K562 (cell line): ENCODE measurements around the gene ABLIM1. TPM values are rescaled to one million over a fixed set of nuclear protein-coding genes. Genes with fewer than 3 reads are reported as not detected.

Source experiments
- ATAC-seq: fragments of 200-7000 bp; cut with Tn5 transposase; 3 replicates; pipeline ENCODE4 v1.9.1; 2020; ENCODE audit warnings: moderate library complexity
- BruUV-seq: library from RNA; stranded (reverse); fragments of 400-500 nt; replicated peaks from 2 replicates; lab custom pipeline; 2021; lab: Mats Ljungman, UMichigan
- CTCF ChIA-PET: fragments of 300-600 bp; formaldehyde crosslinking; extraction: SDS; loops from one replicate; lab custom pipeline; 2021; ENCODE audit warnings: low intra/inter-chr PET ratio; lab: Yijun Ruan, JAX
- POLR2A ChIA-PET: fragments of 300-600, 350-650 bp; sonication (Branson Sonifier 250); formaldehyde crosslinking; extraction: SDS; loops from one replicate; lab custom pipeline; 2021; ENCODE audit warnings: antibody characterized with exemption, inconsistent platforms; lab: Yijun Ruan, JAX
- DNase-seq, 4 experiments: peaks; one replicate each; pipeline versions ENCODE4 v3.0.0 to v3.0.0-alpha.2; 2011 to 2018; ENCODE audit warnings: low spot score in 3 of 4, mixed read lengths in 3 of 4; ENCODE audit errors: extremely low read depth in 1 of 4
- FAIRE-seq: peaks from 2 replicates; lab custom pipeline; 2011; peaks lifted over from hg19 to GRCh38; lab: Jason Lieb, UNC
- H2AFZ ChIP-seq: 2 replicates; pipeline ENCODE4 v1.6.0; 2011; ENCODE audit warnings: low read depth, low read length, control low read depth, inconsistent platforms
- H3K27ac ChIP-seq: fragments of 200-600 bp; 3 replicates; pipeline ENCODE4 v1.8.0; 2011; ENCODE audit warnings: low read depth, mild to moderate bottlenecking, control low read depth, inconsistent platforms, low read length, moderate library complexity, mixed read lengths; ENCODE audit errors: extremely low read depth
- H3K27me3 ChIP-seq, 2 experiments: fragments of 300-600 bp in 1 of 2; 2 replicates in 1 of 2; 3 replicates in 1 of 2; pipeline versions ENCODE4 v1.6.0 to v1.8.0; 2011; ENCODE audit warnings: inconsistent platforms in 2 of 2, low read length in 2 of 2, mild to moderate bottlenecking in 1 of 2, mixed read lengths in 1 of 2, moderate library complexity in 1 of 2; ENCODE audit not compliant: control insufficient read depth in 2 of 2, insufficient read depth in 2 of 2
- H3K36me3 ChIP-seq: fragments of 300-600 bp; 3 replicates; pipeline ENCODE4 v1.8.0; 2011; ENCODE audit warnings: mild to moderate bottlenecking, low read length, inconsistent platforms; ENCODE audit not compliant: control insufficient read depth, insufficient read depth
- H3K4me1 ChIP-seq, 2 experiments: fragments of 200-600 bp in 1 of 2; replicated peaks in 1 of 2; 2 replicates in 1 of 2; 3 replicates in 1 of 2; pipeline versions ENCODE4 v1.5.1 to v1.8.0; 2011; ENCODE audit warnings: inconsistent platforms in 2 of 2, low read length in 2 of 2, mild to moderate bottlenecking in 1 of 2, mixed read lengths in 1 of 2, moderate library complexity in 1 of 2; ENCODE audit not compliant: control insufficient read depth in 2 of 2, insufficient read depth in 2 of 2
- H3K4me2 ChIP-seq: 2 replicates; pipeline ENCODE4 v1.6.1; 2011; ENCODE audit warnings: low read length, control low read depth, inconsistent platforms, mixed read lengths; ENCODE audit not compliant: insufficient read depth
- H3K4me3 ChIP-seq: fragments of 200-600 bp; sonication (generic), shearing (Covaris generic); 2 replicates; pipeline ENCODE4 v1.5.1; 2016; ENCODE audit warnings: control low read depth, inconsistent platforms
- H3K79me2 ChIP-seq: fragments of 200-600 bp; 3 replicates; pipeline ENCODE4 v1.8.0; 2011; ENCODE audit warnings: low read length, inconsistent platforms; ENCODE audit not compliant: control insufficient read depth, insufficient read depth
- H3K9ac ChIP-seq, 2 experiments: 2 replicates each; pipeline versions ENCODE4 v1.6.0 to v1.6.1; 2011; ENCODE audit warnings: low read depth in 2 of 2, low read length in 2 of 2, control low read depth in 1 of 2, inconsistent platforms in 1 of 2, mild to moderate bottlenecking in 1 of 2, mixed read lengths in 1 of 2; ENCODE audit not compliant: insufficient read depth in 1 of 2
- H3K9me1 ChIP-seq: one replicate; pipeline ENCODE4 v1.6.0; 2011; ENCODE audit warnings: inconsistent platforms, mild to moderate bottlenecking, low read length, moderate library complexity; ENCODE audit not compliant: control insufficient read depth, insufficient read depth
- H3K9me3 ChIP-seq: replicated peaks from 2 replicates; pipeline ENCODE4 v1.5.1; 2011; ENCODE audit warnings: low read depth, low read length, inconsistent platforms; ENCODE audit not compliant: control insufficient read depth, insufficient read depth
- H4K20me1 ChIP-seq: replicated peaks from 2 replicates; pipeline ENCODE4 v1.6.1; 2011; ENCODE audit warnings: low read length, inconsistent platforms, mixed read lengths; ENCODE audit not compliant: control insufficient read depth, insufficient read depth
- BMI1 ChIP-seq: fragments of 150-350 bp; IDR thresholded peaks from 2 replicates; pipeline ENCODE4 v1.6.1; 2014; ENCODE audit warnings: low read length
- CC2D1A ChIP-seq: fragments of 450-650 bp; IDR thresholded peaks from 2 replicates; pipeline ENCODE4 v1.6.1; 2017; ENCODE audit warnings: mild to moderate bottlenecking
- DACH1 ChIP-seq: fragments of 450-650 bp; IDR thresholded peaks from 2 replicates; pipeline ENCODE4 v1.6.1; 2018; ENCODE audit not compliant: partially characterized antibody
- POLR2AphosphoS2 ChIP-seq: IDR thresholded peaks from 2 replicates; pipeline ENCODE4 v1.6.1; 2012; ENCODE audit warnings: low read length, improper control_type of control experiment
- POLR3A ChIP-seq: IDR thresholded peaks from 2 replicates; pipeline ENCODE4 v1.6.1; 2011; ENCODE audit warnings: borderline replicate concordance, mild to moderate bottlenecking, moderate library complexity; ENCODE audit not compliant: insufficient read length, insufficient read depth; ENCODE audit errors: extremely low read depth
- RBM14 ChIP-seq: fragments of 200-400 bp; formaldehyde crosslinking; IDR thresholded peaks from 2 replicates; pipeline ENCODE4 v1.6.1; 2018; ENCODE audit warnings: low read depth, mild to moderate bottlenecking, low read length, moderate library complexity, borderline replicate concordance; ENCODE audit not compliant: insufficient read depth
- SMAD2 ChIP-seq: fragments of 150-350 bp; IDR thresholded peaks from 2 replicates; pipeline ENCODE4 v1.6.1; 2014; ENCODE audit warnings: low read depth, mild to moderate bottlenecking, low read length
- TCF7 ChIP-seq: sonication (generic); IDR thresholded peaks from 2 replicates; pipeline ENCODE4 v1.6.1; 2016; ENCODE audit warnings: antibody characterized with exemption, borderline replicate concordance
- ZNF165 ChIP-seq: fragments of 250-450 bp; sonication (Bioruptor Pico); IDR thresholded peaks from 2 replicates; pipeline ENCODE4 v1.4.0; 2020; ENCODE audit warnings: borderline replicate concordance
- WGBS: fragments of 100-300 bp; shearing (Covaris generic); methylation state at CpG from one replicate; pipeline ENCODE4 v1.1.6; 2016; ENCODE audit warnings: low coverage, mixed read lengths; ENCODE audit not compliant: insufficient coverage; ENCODE audit errors: missing lambda C conversion rate; 5-methylcytosine and 5-hydroxymethylcytosine counted together
- in situ Hi-C: fragments of 300-500 bp; cut with MboI; formaldehyde crosslinking; loops from 4 replicates; pipeline ENCODE4 v1.15.0; 2018; ENCODE audit warnings: inconsistent platforms, mixed read lengths
- intact Hi-C: fragments of 100-400 bp; cut with micrococcal nuclease; formaldehyde crosslinking; loops from 2 replicates; pipeline ENCODE4 v1.14.2; 2022
- polyA plus RNA-seq, 8 experiments: library from polyadenylated mRNA; depleted of rRNA in 4 of 8; stranded (reverse) in 5 of 8; unstranded in 3 of 8; fragments of >200 nt; fragmentation: Nextera tagmentation in 2 of 8; fragmentation: Illumina TruSeq in 1 of 8; extraction: Ambion mirVana in 2 of 8; extraction: Trizol in 1 of 8; gene quantifications; 2 replicates each; pipeline versions ENCODE4 v1.2.1 to v1.2.3, GENCODE V29; 2011 to 2014; ENCODE audit warnings: inconsistent platforms in 1 of 8, missing spikeins in 1 of 8
- total RNA-seq, 7 experiments: library from RNA; depleted of rRNA in 6 of 7; stranded (reverse); fragments of >200 nt in 6 of 7; fragmentation: Illumina TruSeq in 2 of 7; extraction: Trizol in 2 of 7; gene quantifications; 2 replicates each; pipeline versions ENCODE4 v1.2.1 to v1.2.3, GENCODE V29; 2011 to 2021; ENCODE audit warnings: low replicate concordance in 1 of 7

ABLIM1 gene
- total and polyA plus RNA-seq, 9 of the 15 experiments (the other 6 are each of a cell fraction or from before 2014, with no cell fraction given) = 0.07 to 0.49 (median 0.14) TPM; not detected in 6

GRCh38 chr10:114400091-114400490, 258.0 kb downstream of the ABLIM1 start:
- Histone ChIP-seq H3K9me3 (no peaks in the 10 kb centered on the region), H3K27me3 (peaks cover 0 to 21% of the 10 kb centered on the region in 2 experiments; a peak in 3 of 5 replicates), H3K79me2 (no peaks in the 10 kb centered on the region), H3K4me2 (no peak overlapping the region), H3K4me3 (no peak overlapping the region), H4K20me1 (no peaks in the 10 kb centered on the region; the same call in 1 of the 2 replicates), H3K9ac (no peak overlapping the region), H2AFZ (no peak overlapping the region), H3K27ac (no peak overlapping the region), H3K36me3 (no peaks in the 10 kb centered on the region), H3K4me1 (peaks cover 0 to 6% of the 10 kb centered on the region in 2 experiments; a peak in 1 of 5 replicates), H3K9me1 (no peaks in the 10 kb centered on the region)
- TF ChIP-seq POLR2AphosphoS2 = no peak
- TF ChIP-seq DACH1 = no peak
- no peak for TF ChIP-seq CC2D1A
- TF ChIP-seq SMAD2 = no peak
- TF ChIP-seq BMI1 = no peak
- no peak for TF ChIP-seq POLR3A
- no peak for TF ChIP-seq RBM14
- no peak for TF ChIP-seq TCF7
- no peak for TF ChIP-seq ZNF165 (CRISPR knock-in tag)
- FAIRE-seq (no peak), ATAC-seq (no peak), DNase-seq (no peak)
- intact Hi-C loops = no loop called here
- WGBS = 0% methylated on average over 2 of the region's 3 CpGs
- POLR2A ChIA-PET = no interaction called here
- in situ Hi-C loops = no loop called here
- no TSS peak for BruUV-seq
- CTCF ChIA-PET = no interaction called here
